Measurements from ENCODE around the gene MAP1B.

The MAP1B gene

GRCh38 chr5:72256536-72256935 is 149.3 kb downstream of the MAP1B start:
- DNase-seq: no peak

Measured in activated CD8-positive, alpha-beta memory T cell treated with anti-CD3 and anti-CD28 coated beads for 24 hours (primary cell).